ENCODE measurements around the gene CTNND1.
"Not testable (repeated sequence)": the region's sequence is repeated elsewhere in the genome, so short reads cannot be mapped to it uniquely, and the experiment has no call there.

CTNND1 gene, protein sequence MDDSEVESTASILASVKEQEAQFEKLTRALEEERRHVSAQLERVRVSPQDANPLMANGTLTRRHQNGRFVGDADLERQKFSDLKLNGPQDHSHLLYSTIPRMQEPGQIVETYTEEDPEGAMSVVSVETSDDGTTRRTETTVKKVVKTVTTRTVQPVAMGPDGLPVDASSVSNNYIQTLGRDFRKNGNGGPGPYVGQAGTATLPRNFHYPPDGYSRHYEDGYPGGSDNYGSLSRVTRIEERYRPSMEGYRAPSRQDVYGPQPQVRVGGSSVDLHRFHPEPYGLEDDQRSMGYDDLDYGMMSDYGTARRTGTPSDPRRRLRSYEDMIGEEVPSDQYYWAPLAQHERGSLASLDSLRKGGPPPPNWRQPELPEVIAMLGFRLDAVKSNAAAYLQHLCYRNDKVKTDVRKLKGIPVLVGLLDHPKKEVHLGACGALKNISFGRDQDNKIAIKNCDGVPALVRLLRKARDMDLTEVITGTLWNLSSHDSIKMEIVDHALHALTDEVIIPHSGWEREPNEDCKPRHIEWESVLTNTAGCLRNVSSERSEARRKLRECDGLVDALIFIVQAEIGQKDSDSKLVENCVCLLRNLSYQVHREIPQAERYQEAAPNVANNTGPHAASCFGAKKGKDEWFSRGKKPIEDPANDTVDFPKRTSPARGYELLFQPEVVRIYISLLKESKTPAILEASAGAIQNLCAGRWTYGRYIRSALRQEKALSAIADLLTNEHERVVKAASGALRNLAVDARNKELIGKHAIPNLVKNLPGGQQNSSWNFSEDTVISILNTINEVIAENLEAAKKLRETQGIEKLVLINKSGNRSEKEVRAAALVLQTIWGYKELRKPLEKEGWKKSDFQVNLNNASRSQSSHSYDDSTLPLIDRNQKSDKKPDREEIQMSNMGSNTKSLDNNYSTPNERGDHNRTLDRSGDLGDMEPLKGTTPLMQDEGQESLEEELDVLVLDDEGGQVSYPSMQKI

DNA sequence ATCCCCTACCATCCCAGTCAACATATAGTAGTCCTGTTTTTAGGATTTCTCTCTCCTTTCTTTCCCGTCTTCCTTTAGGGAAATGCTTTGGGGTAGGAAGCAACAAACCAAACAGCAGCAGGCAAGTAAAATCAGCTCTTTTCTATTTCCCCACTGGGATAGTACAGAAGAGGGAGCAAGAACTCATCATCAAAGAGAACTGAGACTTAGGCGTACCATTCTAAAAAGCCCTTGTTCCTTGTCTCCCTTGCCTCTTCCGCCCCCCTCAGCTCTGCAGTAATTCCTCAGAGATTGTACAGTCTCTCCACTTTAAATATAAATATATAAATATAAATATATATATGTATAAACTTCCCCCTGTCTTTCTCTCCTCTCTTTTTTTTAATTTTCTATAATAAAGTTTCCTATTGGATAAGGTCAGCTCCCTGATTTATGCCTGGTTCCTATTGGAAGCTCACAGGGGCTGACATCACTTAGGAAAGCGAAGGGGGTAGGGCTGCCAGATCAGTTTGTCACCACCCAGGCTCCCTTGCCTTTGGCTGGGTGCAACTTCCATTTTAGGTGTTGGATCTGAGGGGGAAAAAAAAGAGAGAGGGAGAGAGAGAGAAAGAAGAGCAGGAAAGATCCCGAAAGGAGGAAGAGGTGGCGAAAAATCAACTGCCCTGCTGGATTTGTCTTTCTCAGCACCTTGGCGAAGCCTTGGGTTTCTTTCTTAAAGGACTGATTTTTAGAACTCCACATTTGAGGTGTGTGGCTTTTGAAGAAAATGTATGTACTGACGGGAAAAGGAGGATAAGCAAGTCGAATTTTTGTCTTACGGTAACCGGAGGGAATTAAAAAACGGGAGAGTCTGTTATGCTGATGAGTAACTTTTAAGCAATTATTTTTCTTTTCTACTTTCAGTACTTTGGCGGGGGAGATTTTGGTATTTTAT is at the start of gene CTNND1:
Gene CTNND1, plus strand, starts transcription at position 502 of the 934 bp plus-strand sequence. CDS start 29,677 bp downstream, outside the sequence.
- DNase-seq, result peak; percentile 96

DNA sequence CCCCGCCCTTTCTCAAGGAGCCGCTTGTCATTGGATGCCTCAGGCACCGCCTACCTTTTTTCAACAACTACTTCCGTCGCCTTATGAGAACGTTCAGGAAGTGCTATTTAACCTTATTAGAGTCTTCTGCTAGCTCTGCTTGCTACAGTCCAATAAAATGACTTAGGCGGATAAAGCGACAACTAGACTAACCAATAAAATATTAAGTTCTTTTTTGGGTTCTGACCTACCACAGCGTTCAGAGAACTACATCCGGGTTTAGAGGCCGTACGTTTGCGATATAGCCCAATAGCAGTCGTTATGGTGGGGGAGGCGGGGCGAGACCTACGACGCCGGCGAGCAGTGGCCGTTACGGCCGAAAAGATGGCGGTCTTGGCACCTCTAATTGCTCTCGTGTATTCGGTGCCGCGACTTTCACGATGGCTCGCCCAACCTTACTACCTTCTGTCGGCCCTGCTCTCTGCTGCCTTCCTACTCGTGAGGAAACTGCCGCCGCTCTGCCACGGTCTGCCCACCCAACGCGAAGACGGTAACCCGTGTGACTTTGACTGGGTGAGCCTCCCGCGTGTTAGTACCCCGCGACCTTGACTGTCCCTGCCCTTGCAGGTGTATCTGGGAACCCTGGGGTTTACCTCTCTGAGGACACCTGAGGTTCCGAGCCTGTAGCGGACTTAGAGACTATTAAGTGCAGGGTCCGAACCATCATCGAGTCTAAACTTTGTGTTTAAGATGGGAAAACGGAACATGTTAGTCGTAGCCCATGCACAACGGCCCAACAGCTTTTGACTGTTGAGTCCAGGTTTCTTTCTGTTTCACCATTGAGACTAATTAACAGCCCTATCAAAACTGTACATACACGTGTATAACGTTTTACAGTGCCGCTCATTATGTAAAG is 49.1 kb upstream of the CTNND1 start, which contains the start of gene TMX2:
Gene TMX2, plus strand, starts transcription at position 338 of the 895 bp plus-strand sequence. Its CDS starts 26 bp downstream, at position 364.
- DNase-seq, result peak; percentile 99

DNA sequence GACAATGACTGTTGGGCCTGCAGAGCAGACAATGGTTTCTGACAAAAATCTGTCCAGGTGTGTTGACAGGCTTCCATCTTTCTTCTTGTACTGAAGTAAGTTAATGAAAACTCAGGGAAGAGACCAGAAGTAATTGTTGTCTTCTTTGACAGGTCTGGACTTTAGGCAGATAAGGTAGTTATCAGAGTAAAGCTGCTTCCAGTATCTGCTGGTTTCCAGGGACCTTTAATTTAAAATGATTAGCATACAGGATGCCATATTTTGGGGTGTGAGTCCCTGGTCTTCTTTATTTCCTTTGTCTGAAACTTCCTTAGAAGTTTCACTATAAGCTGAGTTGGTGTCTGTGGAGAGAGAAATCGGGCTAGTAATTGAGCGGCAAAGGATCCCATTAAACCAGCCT is 47.8 kb upstream of the CTNND1 start:
- DNase-seq, result no peak

DNA sequence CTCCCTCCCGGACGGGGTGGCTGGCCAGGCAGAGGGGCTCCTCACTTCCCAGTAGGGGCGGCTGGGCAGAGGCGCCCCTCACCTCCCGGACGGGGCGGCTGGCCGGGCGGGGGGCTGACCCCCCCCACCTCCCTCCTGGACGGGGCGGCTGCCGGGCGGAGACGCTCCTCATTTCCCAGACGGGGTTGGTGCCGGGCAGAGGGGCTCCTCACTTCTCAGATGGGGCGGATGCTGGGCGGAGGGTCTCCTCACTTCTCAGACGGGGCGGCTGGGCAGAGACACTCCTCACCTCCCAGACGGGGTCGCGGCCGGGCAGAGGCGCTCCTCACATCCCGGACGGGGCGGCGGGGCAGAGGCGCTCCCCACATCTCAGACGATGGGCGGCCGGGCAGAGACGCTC is 44.9 kb upstream of the CTNND1 start:
- not testable (repeated sequence) for DNase-seq

DNA sequence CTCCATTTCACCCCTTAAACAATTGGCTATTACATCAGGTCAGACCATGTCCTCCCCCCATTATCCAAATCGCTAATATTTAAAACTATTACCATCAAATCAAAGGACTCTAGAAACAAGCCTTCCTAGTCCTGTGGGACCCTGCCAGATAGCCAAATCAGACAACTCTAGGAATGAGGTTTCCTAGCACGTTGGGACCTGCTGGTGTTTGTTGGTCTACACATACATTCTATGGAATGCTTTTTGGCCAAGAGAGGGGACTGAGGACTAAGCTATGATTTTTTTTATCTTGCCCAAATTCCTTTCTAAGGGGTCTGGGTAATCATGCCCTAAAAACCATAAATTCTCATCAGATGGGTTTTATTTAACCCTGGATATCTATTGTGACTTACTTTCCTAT is 34.4 kb upstream of the CTNND1 start:
- no peak for DNase-seq

DNA sequence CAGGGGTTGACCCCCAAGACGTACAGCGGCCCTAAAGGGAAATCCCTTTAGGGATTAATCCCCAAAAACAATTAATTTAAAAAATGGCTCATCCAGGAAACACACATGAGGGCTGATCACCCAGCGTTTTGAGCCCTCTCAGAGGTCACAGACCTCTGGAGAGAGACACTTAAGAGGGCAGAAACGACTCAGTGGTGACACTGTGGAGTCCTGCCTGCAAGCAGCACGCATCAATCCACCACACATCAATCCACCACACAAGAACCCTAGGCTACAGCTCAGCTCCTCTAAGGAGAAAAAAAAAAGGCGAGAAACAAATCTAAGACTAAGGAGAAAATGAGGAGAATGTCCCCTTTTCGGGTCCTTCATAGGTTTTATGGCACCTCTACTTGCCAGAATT is 32.8 kb upstream of the CTNND1 start:
- DNase-seq, result no peak

DNA sequence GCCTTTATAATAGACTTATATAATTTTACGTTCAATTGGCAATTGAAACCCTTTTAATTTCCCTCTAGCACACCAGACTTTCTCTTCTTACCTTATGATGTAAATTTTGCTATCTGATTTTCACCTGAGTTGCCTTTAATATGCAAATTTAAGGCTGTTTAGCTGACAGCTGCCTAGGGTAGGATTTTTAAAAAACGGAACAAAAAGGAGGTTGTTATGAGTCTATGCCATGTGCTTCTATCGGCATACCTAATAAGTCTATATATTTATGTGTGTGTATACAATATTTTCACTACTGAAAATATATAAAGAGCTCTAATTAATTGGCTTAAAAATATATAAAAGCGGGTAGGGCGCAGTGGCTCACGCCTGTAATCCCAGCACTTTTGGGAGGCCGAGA is 32.1 kb upstream of the CTNND1 start:
- DNase-seq, result peak; percentile 52

DNA sequence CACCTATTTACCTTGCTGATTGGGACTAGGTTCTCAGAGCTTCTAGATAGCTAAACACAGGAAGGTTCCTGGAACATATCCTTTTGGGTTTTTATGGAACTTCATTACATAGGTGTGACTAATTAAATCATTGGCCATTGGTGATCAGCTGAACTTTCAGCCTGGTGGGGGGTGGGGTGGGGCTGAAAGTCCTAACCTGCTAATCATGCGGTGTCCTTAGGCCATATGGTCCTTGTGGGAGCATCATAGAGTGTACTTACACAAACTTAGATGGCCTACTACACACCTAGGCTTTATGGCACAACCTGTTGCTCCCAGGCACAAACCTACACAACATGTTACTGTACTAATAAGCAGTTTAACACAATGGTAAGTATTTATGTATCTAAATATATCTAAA is 28.9 kb upstream of the CTNND1 start:
- DNase-seq, result no peak

DNA sequence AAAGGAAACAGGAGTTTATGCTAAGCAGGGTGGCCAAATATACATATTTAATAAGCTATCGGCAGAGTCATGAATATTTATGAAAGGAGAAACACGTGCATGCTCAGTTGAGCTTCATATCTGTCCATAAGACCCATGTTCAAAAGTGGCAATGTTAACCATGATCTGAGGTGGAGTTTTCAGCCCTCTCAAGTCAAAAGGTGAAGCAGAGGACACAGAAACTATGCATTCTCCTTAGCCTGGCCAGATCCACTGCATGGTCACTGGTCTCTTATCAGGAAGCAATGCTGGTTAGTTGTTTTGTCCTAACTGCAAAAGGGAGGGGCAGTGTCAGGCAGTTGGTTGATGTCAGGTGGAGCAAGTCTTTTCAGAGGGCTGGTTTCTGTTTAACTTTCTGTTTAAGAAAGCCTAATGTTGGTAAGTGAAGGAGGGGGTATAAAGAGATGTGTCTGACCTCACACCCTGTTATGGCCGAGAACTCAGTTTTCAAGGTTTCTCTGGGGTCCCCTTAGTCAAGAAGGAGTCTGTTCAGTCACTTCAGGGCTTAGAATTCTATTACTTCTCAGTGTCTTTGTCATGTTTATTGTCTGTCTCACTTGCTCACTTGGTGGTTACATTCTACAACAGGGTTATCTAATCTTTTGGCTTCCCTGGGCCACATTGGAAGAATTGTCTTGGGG is 25.8 kb upstream of the CTNND1 start:
- DNase-seq, result no peak

DNA sequence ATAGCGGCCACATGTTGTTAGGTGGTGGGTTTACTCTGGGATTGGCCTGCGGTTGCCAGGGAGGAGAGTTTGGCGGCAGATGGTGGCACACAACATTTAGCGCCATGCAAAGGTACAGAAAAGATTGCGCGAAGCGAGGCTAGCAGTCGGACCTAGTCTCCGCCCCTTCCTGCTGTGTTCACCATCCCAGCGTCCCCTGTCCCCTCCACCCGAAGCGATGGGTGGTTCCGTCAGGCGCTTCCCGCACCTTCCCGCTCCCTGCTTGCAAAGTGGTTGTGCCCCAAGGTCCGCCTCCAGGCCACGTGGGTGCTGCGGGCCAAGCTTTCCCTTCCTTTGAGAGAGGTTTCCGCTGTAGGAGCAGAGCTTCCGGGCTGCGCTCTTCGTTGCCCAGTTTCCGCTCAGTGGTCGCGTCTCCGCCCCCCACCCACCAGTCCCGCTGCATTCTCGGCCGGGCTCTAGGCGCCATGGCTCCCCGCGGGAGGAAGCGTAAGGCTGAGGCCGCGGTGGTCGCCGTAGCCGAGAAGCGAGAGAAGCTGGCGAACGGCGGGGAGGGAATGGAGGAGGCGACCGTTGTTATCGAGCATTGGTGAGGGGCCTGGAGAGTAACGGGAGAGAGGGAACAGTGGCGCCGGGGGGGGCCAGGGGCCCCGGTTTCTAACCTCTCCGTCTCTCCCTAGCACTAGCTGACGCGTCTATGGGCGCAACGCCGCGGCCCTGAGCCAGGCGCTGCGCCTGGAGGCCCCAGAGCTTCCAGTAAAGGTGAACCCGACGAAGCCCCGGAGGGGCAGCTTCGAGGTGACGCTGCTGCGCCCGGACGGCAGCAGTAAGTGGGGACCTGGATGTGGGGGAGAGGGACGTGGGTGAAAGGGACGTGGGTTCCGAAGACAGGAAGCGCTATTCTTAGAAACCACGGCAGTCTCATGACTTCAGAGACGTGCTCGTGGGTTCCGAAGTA is 20.2 kb upstream of the CTNND1 start, which contains the start of gene SELENOH:
Gene SELENOH, plus strand, starts transcription at position 360 of the 955 bp plus-strand sequence. Its CDS starts 105 bp downstream, at position 465.
- DNase-seq, result peak; percentile 96

DNA sequence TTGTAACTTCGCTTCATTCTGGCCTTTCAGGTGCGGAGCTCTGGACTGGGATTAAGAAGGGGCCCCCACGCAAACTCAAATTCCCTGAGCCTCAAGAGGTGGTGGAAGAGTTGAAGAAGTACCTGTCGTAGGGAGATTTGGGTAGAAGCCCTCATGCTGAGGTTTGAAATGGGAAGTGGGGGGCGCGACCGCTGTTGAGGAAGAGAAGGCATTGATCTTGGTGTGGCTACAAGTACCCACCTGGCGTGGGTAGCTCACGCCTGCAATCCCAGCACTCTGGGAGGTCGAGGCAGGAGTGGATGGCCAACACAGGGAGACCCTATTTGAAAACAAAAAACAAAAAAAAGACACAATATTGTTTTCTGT is 19.5 kb upstream of the CTNND1 start:
- no peak for DNase-seq

DNA sequence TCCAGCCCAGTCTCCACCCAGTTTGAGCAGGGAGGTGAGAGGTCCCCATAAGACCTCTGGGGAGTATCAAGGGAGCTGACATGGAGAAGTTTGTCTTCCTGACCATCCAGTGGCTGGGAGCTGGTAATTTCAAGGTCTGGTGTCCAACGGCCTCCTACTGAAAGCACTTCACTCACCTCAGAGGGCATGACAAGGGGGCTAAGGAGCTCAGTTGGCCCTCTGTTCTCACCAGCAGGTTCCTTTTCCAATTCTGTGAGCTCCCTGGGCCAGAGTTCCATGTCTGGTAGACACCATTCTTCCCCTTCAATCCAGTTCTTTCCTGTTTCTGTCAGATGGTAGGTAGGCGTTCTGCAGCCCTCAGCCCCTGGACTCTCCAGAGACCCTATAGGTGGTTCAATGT is 17.2 kb upstream of the CTNND1 start:
- no peak for DNase-seq

DNA sequence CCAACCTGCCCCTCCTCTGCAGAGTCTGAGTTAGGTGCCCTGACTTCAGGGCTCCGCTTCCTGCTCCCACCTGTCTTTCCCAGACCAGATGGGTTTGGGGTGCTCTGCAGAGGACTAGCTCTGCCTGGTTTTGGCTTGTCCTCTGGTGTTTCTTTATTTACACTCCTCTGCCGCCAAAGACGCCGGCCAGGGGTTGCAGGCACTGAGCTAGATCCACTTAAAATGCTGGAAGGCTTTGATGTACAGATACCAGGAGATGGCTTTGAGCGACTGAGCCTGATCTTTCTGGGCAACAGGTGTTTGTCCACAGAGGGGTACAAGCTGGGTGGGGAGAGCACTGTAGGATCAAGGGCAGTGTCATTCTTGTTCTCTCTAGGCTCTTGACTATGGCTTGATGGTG is 16.4 kb upstream of the CTNND1 start:
- DNase-seq, result no peak

DNA sequence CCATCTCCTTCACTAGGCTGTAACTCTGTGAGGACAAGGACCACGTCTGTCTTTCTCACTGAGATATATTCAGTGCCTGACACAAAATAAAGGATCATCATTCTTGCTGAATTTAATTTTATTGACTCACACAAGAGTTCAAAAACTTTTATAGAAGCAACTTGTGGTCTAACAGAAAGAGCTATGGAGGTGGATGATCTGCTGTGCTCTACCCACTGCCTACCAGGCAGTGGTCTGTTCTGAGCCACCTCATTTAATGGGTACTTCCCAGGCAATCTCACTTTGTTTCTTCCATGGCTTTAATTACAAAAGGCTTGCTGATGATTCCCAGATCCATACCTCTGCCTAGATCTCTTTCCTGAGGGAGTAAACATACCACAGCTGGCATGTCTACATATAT is 14.7 kb upstream of the CTNND1 start:
- no peak for DNase-seq

DNA sequence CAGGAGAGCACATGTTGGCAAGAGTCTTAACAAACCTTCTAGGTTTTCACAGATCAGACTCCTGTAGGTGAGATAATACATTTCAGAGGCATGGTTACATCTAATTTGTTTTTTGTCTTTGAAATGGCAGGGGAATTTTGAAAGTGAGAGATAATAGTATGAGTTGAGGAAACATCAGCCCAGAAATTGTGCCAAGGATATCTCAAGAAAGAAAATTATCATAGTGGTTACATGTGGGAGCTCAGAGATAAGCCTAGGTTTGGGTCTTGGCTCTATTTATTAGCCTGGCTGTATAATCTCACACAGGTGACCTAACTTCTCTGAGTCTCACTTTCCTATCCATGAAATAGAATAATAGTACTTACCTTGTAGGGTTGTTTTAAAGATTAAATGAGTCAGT is 10.4 kb upstream of the CTNND1 start:
- no peak for DNase-seq

DNA sequence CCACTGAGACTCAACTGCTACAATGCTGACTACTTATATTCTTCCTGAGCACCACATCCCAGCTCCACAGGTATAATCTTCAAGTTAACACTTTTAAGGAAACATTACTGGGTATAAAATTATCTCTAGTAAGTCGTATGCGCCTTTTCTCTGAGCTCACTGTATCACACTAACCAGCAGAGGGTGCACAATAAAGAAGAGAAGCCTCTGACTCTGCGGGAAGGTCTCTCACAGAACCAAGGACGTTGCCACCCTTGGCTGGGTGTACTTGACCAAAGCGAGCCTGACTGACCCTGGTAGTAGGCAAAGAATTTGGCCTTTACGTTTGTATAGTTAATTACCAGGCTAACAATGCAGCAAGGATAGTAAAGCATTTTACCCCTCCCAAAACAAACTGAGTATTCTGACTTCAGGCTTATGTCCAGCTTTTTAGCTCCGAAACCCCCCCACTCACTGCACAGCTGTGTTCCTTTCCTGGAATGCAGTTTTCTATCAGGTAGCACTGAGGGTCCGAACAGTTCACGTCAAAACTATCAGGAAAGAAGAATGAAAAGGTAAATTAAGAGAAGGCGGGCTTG is 9.8 kb upstream of the CTNND1 start, which contains the start of gene BTBD18:
Gene BTBD18, minus strand, starts transcription at position 144 of the 578 bp plus-strand sequence. CDS start 631 bp downstream, outside the sequence.
- peak; percentile 10 for DNase-seq

DNA sequence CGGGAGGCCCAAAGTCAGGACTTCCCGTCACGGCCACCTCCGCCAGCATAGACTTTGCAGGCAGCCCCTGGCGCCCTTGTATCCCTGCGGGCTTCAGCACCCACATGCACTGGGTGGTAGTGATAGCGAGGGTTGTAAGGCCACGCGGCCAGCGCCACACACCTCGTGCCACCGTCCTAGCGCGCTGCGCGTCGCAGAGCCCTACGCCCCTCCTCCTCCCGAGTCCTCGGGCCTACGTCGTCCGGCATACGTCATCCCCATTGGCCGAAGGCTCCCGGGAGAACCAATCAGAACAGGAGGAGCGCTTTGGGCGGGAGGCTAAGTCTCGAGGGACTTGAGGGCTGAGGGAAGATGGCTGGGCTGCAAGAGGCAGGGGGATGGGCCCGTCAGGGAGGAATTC is 8.6 kb upstream of the CTNND1 start:
- DNase-seq, result no peak

DNA sequence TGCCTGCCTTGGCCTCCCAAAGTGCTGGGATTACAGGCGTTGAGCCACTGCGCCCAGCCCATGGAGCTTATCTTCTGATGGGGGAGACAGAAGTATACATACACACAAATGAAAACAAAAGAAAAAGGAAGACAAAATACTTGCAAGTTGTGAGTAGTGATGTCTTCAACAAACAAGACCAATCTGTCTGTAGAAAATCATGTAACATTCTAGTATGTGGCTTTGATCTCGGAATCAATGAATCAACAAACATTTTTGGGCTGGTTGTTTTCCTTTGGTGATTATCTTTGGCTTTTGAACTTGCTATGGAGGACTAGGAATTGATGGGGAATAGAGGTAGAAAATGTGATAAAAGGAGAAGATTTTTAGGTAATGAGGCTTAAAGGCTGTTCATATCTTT is 3.4 kb upstream of the CTNND1 start:
- DNase-seq, result no peak
